Lower lobe of right lung (tissue), 2 donors: ENCODE data around the gene HIPK2. TPM values are rescaled to one million over a fixed set of nuclear protein-coding genes. Genes with fewer than 3 reads are reported as not detected.

ENCODE experiments used
- ATAC-seq, 2 donors: fragments of 200-7000 bp; cut with Tn5 transposase; one replicate each; pipeline ENCODE4 v1.9.1; 2020 to 2022; ENCODE audit warnings: mild to moderate bottlenecking in 2 of 2, moderate library complexity in 2 of 2
- DNase-seq: peaks from one replicate; pipeline ENCODE4 v3.0.0-alpha.2; 2020
- H3K27ac ChIP-seq: fragments of 200-600 bp; one replicate; pipeline ENCODE4 v1.8.0; 2022
- H3K27me3 ChIP-seq: fragments of 200-600 bp; one replicate; pipeline ENCODE4 v1.8.0; 2022; ENCODE audit warnings: low read depth
- H3K36me3 ChIP-seq: fragments of 200-600 bp; one replicate; pipeline ENCODE4 v1.8.0; 2022; ENCODE audit warnings: mild to moderate bottlenecking
- H3K4me1 ChIP-seq: fragments of 200-600 bp; one replicate; pipeline ENCODE4 v1.8.0; 2022
- H3K4me3 ChIP-seq: fragments of 200-600 bp; one replicate; pipeline ENCODE4 v1.8.0; 2022; ENCODE audit warnings: mild to moderate bottlenecking
- H3K9me3 ChIP-seq: fragments of 200-600 bp; one replicate; pipeline ENCODE4 v1.8.0; 2022
- CTCF ChIP-seq: fragments of 200-600 bp; IDR thresholded peaks from one replicate; pipeline ENCODE4 v1.8.0; 2022; ENCODE audit warnings: antibody characterized with exemption, mild to moderate bottlenecking
- intact Hi-C: fragments of 100-400 bp; cut with DNase I; formaldehyde crosslinking; loops from one replicate; pipeline ENCODE4 v1.11.0; 2022
- total RNA-seq: library from RNA; stranded (reverse); fragmentation: NEBNext Ultra II Directional; extraction: Animal tissue kit (Norgen Biotek cat#: 25700); gene quantifications from one replicate; pipeline ENCODE4 v1.2.1, GENCODE V29; 2021
- donor health status: DM: no; HTN: yes; CAD: no; lungs with severe emphysema.

HIPK2 gene
- total RNA-seq, 1 donor from 2014 or later: 81.0 TPM

GRCh38 chr7:139542308-139543151 is 235.3 kb downstream of the HIPK2 start:
- Histone ChIP-seq H3K36me3 (no peaks in the 10 kb centered on the region), H3K9me3 (no peaks in the 10 kb centered on the region), H3K4me1 (no peaks in the 10 kb centered on the region), H3K27ac (no peak overlapping the region), H3K27me3 (no peaks in the 10 kb centered on the region), H3K4me3 (no peak overlapping the region)
- TF ChIP-seq CTCF: no peak
- DNase-seq (no peak), ATAC-seq (no peak)
- intact Hi-C loops: no loop called here

- Histone ChIP-seq H3K27me3 (no peaks in the 10 kb centered on the region), H3K4me3 (no peak overlapping the region), H3K4me1 (no peaks in the 10 kb centered on the region), H3K9me3 (no peaks in the 10 kb centered on the region), H3K27ac (no peak overlapping the region), H3K36me3 (no peaks in the 10 kb centered on the region)
- intact Hi-C loops: no loop called here
- ATAC-seq (no peak), DNase-seq (no peak)
- TF ChIP-seq CTCF: no peak
Observed at GRCh38 chr7:139541600-139542307, 236.0 kb downstream of the HIPK2 start.

- intact Hi-C loops: no loop called here
- Histone ChIP-seq H3K27me3 (no peaks in the 10 kb centered on the region), H3K36me3 (no peaks in the 10 kb centered on the region), H3K9me3 (no peaks in the 10 kb centered on the region), H3K4me1 (no peaks in the 10 kb centered on the region), H3K4me3 (no peak overlapping the region), H3K27ac (no peak overlapping the region)
- DNase-seq: no peak
- ATAC-seq: no peak
- no peak for TF ChIP-seq CTCF
Observed at GRCh38 chr7:139540203-139540602, 237.6 kb downstream of the HIPK2 start.

- Histone ChIP-seq H3K4me1 (no peaks in the 10 kb centered on the region), H3K9me3 (no peaks in the 10 kb centered on the region), H3K36me3 (no peaks in the 10 kb centered on the region), H3K27me3 (no peaks in the 10 kb centered on the region), H3K4me3 (no peak overlapping the region), H3K27ac (no peak overlapping the region)
- no peak for ATAC-seq
- intact Hi-C loops: no loop called here
- TF ChIP-seq CTCF: no peak
- no peak for DNase-seq
Observed at GRCh38 chr7:139538881-139539635, 238.7 kb downstream of the HIPK2 start.

- no peak overlapping the region for H3K4me3 ChIP-seq
- ATAC-seq (no peak), DNase-seq (no peak)
- TF ChIP-seq CTCF: no peak
- intact Hi-C loops: no loop called here
- H3K27me3 ChIP-seq: no peaks in the 10 kb centered on the region
- no peaks in the 10 kb centered on the region for H3K36me3 ChIP-seq
- no peaks in the 10 kb centered on the region for H3K9me3 ChIP-seq
- H3K4me1 ChIP-seq: no peaks in the 10 kb centered on the region
- H3K27ac ChIP-seq: no peak overlapping the region
Observed at GRCh38 chr7:139536152-139536551, 241.6 kb downstream of the HIPK2 start.
